Adrenal gland (tissue), 5 donors: ENCODE data around the gene SRMS.

ENCODE experiments used
- POLR2A ChIP-seq, 2 donors: fragments of 450-650 bp; IDR thresholded peaks; one replicate each; pipeline ENCODE4 v1.6.1; 2017; ENCODE audit warnings: antibody characterized with exemption in 2 of 2, mild to moderate bottlenecking in 2 of 2, moderate library complexity in 1 of 2
- TF ChIP-seq, protein P1 (sequence below), 6 experiments: fragments of 450-650 bp in 4 of 6; fragments of 200-600 bp in 2 of 6; sonication (generic) in 1 of 6; IDR thresholded peaks; 1 replicate in 5 of 6; 2 replicates in 1 of 6; pipeline versions ENCODE4 v1.5.1 to v1.8.0; 2016 to 2021; ENCODE audit warnings: antibody characterized with exemption in 6 of 6, mild to moderate bottlenecking in 2 of 6, moderate library complexity in 1 of 6
- donor health status: DM: no; HTN: no; CAD: no.

DNA sequence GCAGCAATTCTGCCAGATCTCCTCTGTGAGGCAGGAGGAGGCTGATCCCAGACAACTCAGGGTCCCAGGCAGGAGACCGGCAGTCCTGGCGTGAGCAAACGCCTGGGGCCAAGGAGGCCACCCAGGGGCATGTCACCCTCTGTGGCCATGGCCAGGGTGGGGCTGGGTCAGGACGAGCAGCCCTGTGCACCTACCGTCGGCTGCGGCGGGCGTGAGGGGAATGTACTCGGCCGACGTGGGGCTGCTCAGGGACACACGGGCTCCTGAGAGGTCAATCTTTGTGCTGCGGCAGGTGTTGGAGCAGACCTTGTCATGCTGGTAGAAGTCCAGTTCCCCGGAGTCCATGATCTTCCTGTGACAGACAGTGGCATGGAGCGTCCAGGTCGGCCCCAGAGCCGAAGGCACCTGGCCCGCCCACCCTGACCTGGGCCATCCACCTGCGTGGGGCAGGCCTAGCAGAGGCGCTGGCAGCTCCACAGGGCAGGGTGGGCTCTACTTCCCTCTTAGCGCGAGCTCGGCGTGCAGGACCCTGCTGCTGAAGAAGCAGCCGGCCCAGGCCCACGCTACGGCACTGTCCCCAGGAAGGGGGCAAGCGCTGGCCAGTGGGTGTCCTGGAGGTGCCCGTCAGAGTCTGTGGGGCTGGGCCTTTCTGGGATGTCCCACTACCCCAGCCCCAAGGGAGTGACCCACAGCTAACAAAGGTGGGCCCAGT, 48.0 kb upstream of the SRMS start:
- TF ChIP-seq POLR2A (IDR thresholded peaks at IDR 0.05) = no peak
- TF ChIP-seq, protein P1, sequence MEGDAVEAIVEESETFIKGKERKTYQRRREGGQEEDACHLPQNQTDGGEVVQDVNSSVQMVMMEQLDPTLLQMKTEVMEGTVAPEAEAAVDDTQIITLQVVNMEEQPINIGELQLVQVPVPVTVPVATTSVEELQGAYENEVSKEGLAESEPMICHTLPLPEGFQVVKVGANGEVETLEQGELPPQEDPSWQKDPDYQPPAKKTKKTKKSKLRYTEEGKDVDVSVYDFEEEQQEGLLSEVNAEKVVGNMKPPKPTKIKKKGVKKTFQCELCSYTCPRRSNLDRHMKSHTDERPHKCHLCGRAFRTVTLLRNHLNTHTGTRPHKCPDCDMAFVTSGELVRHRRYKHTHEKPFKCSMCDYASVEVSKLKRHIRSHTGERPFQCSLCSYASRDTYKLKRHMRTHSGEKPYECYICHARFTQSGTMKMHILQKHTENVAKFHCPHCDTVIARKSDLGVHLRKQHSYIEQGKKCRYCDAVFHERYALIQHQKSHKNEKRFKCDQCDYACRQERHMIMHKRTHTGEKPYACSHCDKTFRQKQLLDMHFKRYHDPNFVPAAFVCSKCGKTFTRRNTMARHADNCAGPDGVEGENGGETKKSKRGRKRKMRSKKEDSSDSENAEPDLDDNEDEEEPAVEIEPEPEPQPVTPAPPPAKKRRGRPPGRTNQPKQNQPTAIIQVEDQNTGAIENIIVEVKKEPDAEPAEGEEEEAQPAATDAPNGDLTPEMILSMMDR (IDR thresholded peaks at IDR 0.05) = no peak
